D721Med (cell line): ENCODE results near the gene PRKAR1B.

Experiments used
- DNase-seq: peaks from one replicate; pipeline ENCODE4 v3.0.0; 2011; ENCODE audit warnings: low spot score; ENCODE audit not compliant: insufficient read length
- FAIRE-seq: peaks from 2 replicates; lab custom pipeline; 2011; peaks lifted over from hg19 to GRCh38; lab: Jason Lieb, UNC
- CTCF ChIP-seq: IDR thresholded peaks from 2 replicates; pipeline ENCODE4 v1.5.1; 2012; ENCODE audit warnings: mild to moderate bottlenecking, control low read depth; ENCODE audit not compliant: insufficient read depth; ENCODE audit errors: missing control alignments

PRKAR1B gene

GRCh38 chr7:665736-666453 lies 61.2 kb downstream of the PRKAR1B start:
- no peak for TF ChIP-seq CTCF
- FAIRE-seq: no peak
- no peak for DNase-seq

- FAIRE-seq: no peak
- no peak for TF ChIP-seq CTCF
These were observed 61.9 kb downstream of the PRKAR1B start for GRCh38 chr7:664997-665735.

GRCh38 chr7:664402-664775 lies 62.7 kb downstream of the PRKAR1B start:
- FAIRE-seq (no peak), DNase-seq (no peak)
- TF ChIP-seq CTCF: no peak

More at GRCh38 chr7:664997-665735, 61.9 kb downstream of the PRKAR1B start:
- no peak for DNase-seq

GRCh38 chr7:662576-662975 lies 64.5 kb downstream of the PRKAR1B start:
- DNase-seq: no peak
- no peak for FAIRE-seq
- no peak for TF ChIP-seq CTCF

GRCh38 chr7:659996-660395 lies 67.1 kb downstream of the PRKAR1B start:
- TF ChIP-seq CTCF: no peak
- no peak for FAIRE-seq

GRCh38 chr7:659306-659847 lies 67.7 kb downstream of the PRKAR1B start:
- no peak for TF ChIP-seq CTCF
- FAIRE-seq (no peak), DNase-seq (no peak)

More at GRCh38 chr7:659996-660395, 67.1 kb downstream of the PRKAR1B start:
- DNase-seq: no peak
